ENCODE measurements around the gene PXK. TPM values are rescaled to one million over a fixed set of nuclear protein-coding genes. Genes with fewer than 3 reads are reported as not detected.
"Not testable (repeated sequence)": the region's sequence is repeated elsewhere in the genome, so short reads cannot be mapped to it uniquely, and the experiment has no call there.

PXK gene
- 10.8 TPM for total RNA-seq
- long read RNA-seq, transcript PXK-201 (17 exons, 1,974 nt) = major isoform, 5 of 14 reads
- long read RNA-seq, partial matches to known transcripts = 4 of 14 reads
- long read RNA-seq, other reads (novel, unspliced or antisense) = 4 of 14 reads

- intact Hi-C loops (cut with DNase I) = loop anchor here (1.0 to 10.0 kb wide), 6 partner anchors 26 to 202 kb away; partner anchors contain the start of genes ACOX2, HTD2, KCTD6 and PDHB
- peak; percentile 93 for DNase-seq (ENCODE audit: low spot score)
These were observed at the start of gene PXK for GRCh38 chr3:58332575-58333188. Gene PXK, plus strand, starts transcription at chr3:58332892. Its CDS starts 97 bp downstream, at chr3:58332989.

GRCh38 chr3:58285334-58285733, 47.4 kb upstream of the PXK start:
- no peak for DNase-seq (ENCODE audit: low spot score)
- intact Hi-C loops (cut with DNase I) = no loop called here

GRCh38 chr3:58287354-58287753, 45.3 kb upstream of the PXK start:
- intact Hi-C loops (cut with DNase I) = no loop called here
- DNase-seq (ENCODE audit: low spot score) = no peak

GRCh38 chr3:58288011-58288728, 44.5 kb upstream of the PXK start:
- intact Hi-C loops (cut with DNase I) = no loop called here
- DNase-seq (ENCODE audit: low spot score) = no peak

- intact Hi-C loops (cut with DNase I); DNase-seq (ENCODE audit: low spot score): not testable (repeated sequence)
These were observed 43.6 kb upstream of the PXK start for GRCh38 chr3:58288964-58289613.

GRCh38 chr3:58290446-58290845, 42.2 kb upstream of the PXK start:
- intact Hi-C loops (cut with DNase I); DNase-seq (ENCODE audit: low spot score): not testable (repeated sequence)

- no peak for DNase-seq (ENCODE audit: low spot score)
- intact Hi-C loops (cut with DNase I) = no loop called here
These were observed 40.9 kb upstream of the PXK start for GRCh38 chr3:58291671-58292338.

- intact Hi-C loops (cut with DNase I) = no loop called here
- DNase-seq (ENCODE audit: low spot score) = no peak
These were observed 39.8 kb upstream of the PXK start for GRCh38 chr3:58292866-58293265.

- intact Hi-C loops (cut with DNase I) = no loop called here
- no peak for DNase-seq (ENCODE audit: low spot score)
These were observed 39.2 kb upstream of the PXK start for GRCh38 chr3:58293516-58293915.

- intact Hi-C loops (cut with DNase I) = no loop called here
- DNase-seq (ENCODE audit: low spot score) = no peak
These were observed 36.4 kb upstream of the PXK start for GRCh38 chr3:58296269-58296668.

GRCh38 chr3:58296843-58297242, 35.8 kb upstream of the PXK start:
- no peak for DNase-seq (ENCODE audit: low spot score)
- intact Hi-C loops (cut with DNase I) = no loop called here

GRCh38 chr3:58298190-58298589, 34.5 kb upstream of the PXK start:
- no peak for DNase-seq (ENCODE audit: low spot score)
- intact Hi-C loops (cut with DNase I) = loop anchor here (2.0 kb wide), 1 partner anchor 111 kb away; no protein-coding TSS in a partner anchor

- intact Hi-C loops (cut with DNase I) = loop anchor here (2.0 kb wide), 1 partner anchor 112 kb away; no protein-coding TSS in a partner anchor
These were observed 33.6 kb upstream of the PXK start for GRCh38 chr3:58299075-58299474.

GRCh38 chr3:58299839-58300516, 32.7 kb upstream of the PXK start:
- intact Hi-C loops (cut with DNase I) = loop anchor here (2.0 kb wide), 1 partner anchor 113 kb away; no protein-coding TSS in a partner anchor
- no peak for DNase-seq (ENCODE audit: low spot score)

More at GRCh38 chr3:58299075-58299474, 33.6 kb upstream of the PXK start:
- DNase-seq (ENCODE audit: low spot score) = no peak

- DNase-seq (ENCODE audit: low spot score) = peak; percentile 99
- intact Hi-C loops (cut with DNase I) = loop anchor here (1.0 to 5.0 kb wide), 4 partner anchors 27 to 226 kb away; partner anchors contain the start of genes ABHD6 and KCTD6
These were observed 26.6 kb upstream of the PXK start, which contains the start of the genes HTD2 and RPP14 for GRCh38 chr3:58305882-58306711. Gene HTD2, plus strand, starts transcription at chr3:58306520. Its CDS starts 11,094 bp downstream, at chr3:58317614. Gene RPP14, plus strand, starts transcription at chr3:58306245. Its CDS starts 4,085 bp downstream, at chr3:58310330.

- intact Hi-C loops (cut with DNase I) = loop anchor here (5.0 kb wide), 2 partner anchors 185 to 225 kb away; partner anchors contain the start of gene KCTD6
- DNase-seq (ENCODE audit: low spot score) = no peak
These were observed 25.0 kb upstream of the PXK start for GRCh38 chr3:58307639-58308215.

GRCh38 chr3:58308728-58309127, 24.0 kb upstream of the PXK start:
- intact Hi-C loops (cut with DNase I) = loop anchor here (5.0 kb wide), 2 partner anchors 184 to 224 kb away; partner anchors contain the start of gene KCTD6

More at GRCh38 chr3:58308728-58309127, 24.0 kb upstream of the PXK start:
- DNase-seq (ENCODE audit: low spot score) = no peak
